HG03571 (cell line): ENCODE data around the gene PCNP.
"Not testable (repeated sequence)": the region's sequence is repeated elsewhere in the genome, so short reads cannot be mapped to it uniquely, and the experiment has no call there.

ENCODE experiments used
- ATAC-seq: cut with Tn5 transposase; IDR thresholded peaks from one replicate; pipeline ENCODE4 v1.9.1; 2021; ENCODE audit not compliant: unreplicated experiment

The PCNP gene

GRCh38 chr3:101573449-101574387, at the start of gene PCNP:
TSS of gene PCNP (plus strand) at chr3:101574180. CDS start at chr3:101574216, 36 bp downstream.
- ATAC-seq, result peak; percentile 87

- ATAC-seq, result no peak
These were observed 46.5 kb upstream of the PCNP start for GRCh38 chr3:101527441-101527840.

- no peak for ATAC-seq
These were observed 46.1 kb upstream of the PCNP start for GRCh38 chr3:101527906-101528305.

GRCh38 chr3:101529816-101530685, 43.9 kb upstream of the PCNP start:
- ATAC-seq, result no peak

GRCh38 chr3:101530686-101531047, 43.3 kb upstream of the PCNP start:
- no peak for ATAC-seq

- no peak for ATAC-seq
These were observed 42.4 kb upstream of the PCNP start for GRCh38 chr3:101531473-101532086.

- no peak for ATAC-seq
These were observed 41.0 kb upstream of the PCNP start for GRCh38 chr3:101532783-101533602.

GRCh38 chr3:101533603-101533968, 40.4 kb upstream of the PCNP start:
- no peak for ATAC-seq

GRCh38 chr3:101535221-101535620, 38.8 kb upstream of the PCNP start:
- no peak for ATAC-seq

- no peak for ATAC-seq
These were observed 37.7 kb upstream of the PCNP start for GRCh38 chr3:101536266-101536665.

- not testable (repeated sequence) for ATAC-seq
These were observed 37.0 kb upstream of the PCNP start for GRCh38 chr3:101536955-101537354.

- ATAC-seq, result no peak
These were observed 31.0 kb upstream of the PCNP start for GRCh38 chr3:101542957-101543356.

GRCh38 chr3:101544161-101544850, 29.7 kb upstream of the PCNP start:
- no peak for ATAC-seq

GRCh38 chr3:101548527-101549105, 25.4 kb upstream of the PCNP start:
- ATAC-seq, result no peak

GRCh38 chr3:101549473-101549872, 24.5 kb upstream of the PCNP start:
- no peak for ATAC-seq

- ATAC-seq, result not testable (repeated sequence)
These were observed 22.5 kb upstream of the PCNP start for GRCh38 chr3:101551359-101552081.

GRCh38 chr3:101553381-101553780, 20.6 kb upstream of the PCNP start:
- ATAC-seq, result not testable (repeated sequence)

- ATAC-seq, result no peak
These were observed 17.9 kb upstream of the PCNP start for GRCh38 chr3:101556064-101556463.
